Fibroblast of pulmonary artery (primary cell): ENCODE data around the gene TBC1D10A.

ENCODE experiments used
- DNase-seq: peaks from one replicate; pipeline ENCODE4 v3.0.0-alpha.2; 2010; ENCODE audit warnings: low read depth
- H3K4me3 ChIP-seq: replicated peaks from 2 replicates; pipeline ENCODE4 v1.5.1; 2011; ENCODE audit warnings: low read depth, mild to moderate bottlenecking, control low read depth, low read length, moderate library complexity
- TF ChIP-seq, protein P1 (sequence below): IDR thresholded peaks from 2 replicates; pipeline ENCODE4 v1.5.1; 2011; ENCODE audit warnings: mild to moderate bottlenecking, control low read depth, low read length, inconsistent platforms; ENCODE audit errors: missing control alignments

TBC1D10A gene

DNA sequence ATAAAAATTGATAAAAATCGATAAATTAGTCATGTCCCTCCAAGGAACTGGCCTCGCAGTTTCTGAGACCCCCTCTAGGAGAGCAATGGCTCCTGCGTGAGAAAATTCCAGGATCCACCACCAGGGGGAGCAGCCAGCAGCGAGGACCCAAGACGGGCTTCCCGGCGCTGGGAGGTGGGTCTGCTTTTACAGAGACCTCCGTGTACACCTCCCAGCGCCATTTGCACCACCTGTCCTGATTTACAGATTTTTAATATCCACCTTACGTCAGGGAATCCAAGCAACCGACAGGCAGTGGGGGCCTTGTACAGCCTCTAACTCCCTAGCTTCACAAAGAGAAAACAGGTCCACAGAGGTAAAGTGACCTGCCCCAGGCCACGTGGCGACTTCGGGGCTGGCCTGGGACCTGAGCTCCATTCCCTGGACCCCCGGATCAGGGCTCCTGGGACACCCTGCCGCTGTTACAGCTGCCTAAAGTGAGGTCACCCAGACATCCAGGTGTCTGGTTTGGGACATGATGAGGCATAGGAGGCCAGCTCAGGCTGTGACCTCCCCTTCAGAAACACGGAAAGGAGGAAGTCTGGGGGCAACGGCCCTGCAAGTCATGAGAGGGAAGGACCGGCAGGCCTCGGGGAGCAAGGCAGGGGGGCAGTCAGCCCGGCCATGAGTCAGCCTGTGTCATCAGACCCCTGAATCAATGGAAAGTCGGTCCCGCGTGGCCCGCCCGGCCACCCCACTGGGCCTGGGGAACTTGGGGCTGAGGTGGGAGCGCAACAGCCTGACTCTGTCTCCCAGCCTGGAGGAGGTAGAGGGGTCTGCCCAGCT, 63.6 kb downstream of the TBC1D10A start:
- peak; percentile 70 for DNase-seq
- no peak overlapping the region for H3K4me3 ChIP-seq

DNA sequence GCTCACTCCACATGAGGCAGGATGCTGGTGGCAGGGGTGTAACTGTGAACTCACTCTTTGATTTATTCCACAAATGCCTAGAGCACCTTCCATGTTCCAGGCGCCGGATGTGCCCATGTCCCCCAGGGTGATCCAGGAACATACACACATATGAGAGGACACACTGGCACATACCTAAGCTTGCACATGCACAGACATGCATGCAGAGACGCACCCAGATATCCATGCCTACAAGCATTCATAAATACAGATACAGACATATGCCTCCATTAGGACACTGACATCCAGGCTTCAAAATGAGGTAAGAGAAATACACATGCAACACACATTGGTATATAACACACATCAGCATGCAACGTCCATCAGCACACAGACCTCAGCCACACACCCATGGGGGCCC, 64.6 kb downstream of the TBC1D10A start:
- H3K4me3 ChIP-seq, result no peak overlapping the region
- DNase-seq, result no peak
- TF ChIP-seq, protein P1, sequence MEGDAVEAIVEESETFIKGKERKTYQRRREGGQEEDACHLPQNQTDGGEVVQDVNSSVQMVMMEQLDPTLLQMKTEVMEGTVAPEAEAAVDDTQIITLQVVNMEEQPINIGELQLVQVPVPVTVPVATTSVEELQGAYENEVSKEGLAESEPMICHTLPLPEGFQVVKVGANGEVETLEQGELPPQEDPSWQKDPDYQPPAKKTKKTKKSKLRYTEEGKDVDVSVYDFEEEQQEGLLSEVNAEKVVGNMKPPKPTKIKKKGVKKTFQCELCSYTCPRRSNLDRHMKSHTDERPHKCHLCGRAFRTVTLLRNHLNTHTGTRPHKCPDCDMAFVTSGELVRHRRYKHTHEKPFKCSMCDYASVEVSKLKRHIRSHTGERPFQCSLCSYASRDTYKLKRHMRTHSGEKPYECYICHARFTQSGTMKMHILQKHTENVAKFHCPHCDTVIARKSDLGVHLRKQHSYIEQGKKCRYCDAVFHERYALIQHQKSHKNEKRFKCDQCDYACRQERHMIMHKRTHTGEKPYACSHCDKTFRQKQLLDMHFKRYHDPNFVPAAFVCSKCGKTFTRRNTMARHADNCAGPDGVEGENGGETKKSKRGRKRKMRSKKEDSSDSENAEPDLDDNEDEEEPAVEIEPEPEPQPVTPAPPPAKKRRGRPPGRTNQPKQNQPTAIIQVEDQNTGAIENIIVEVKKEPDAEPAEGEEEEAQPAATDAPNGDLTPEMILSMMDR, result no peak

More for the DNA sequence above, 63.6 kb downstream of the TBC1D10A start:
- TF ChIP-seq, protein P1, result peak; percentile 91

DNA sequence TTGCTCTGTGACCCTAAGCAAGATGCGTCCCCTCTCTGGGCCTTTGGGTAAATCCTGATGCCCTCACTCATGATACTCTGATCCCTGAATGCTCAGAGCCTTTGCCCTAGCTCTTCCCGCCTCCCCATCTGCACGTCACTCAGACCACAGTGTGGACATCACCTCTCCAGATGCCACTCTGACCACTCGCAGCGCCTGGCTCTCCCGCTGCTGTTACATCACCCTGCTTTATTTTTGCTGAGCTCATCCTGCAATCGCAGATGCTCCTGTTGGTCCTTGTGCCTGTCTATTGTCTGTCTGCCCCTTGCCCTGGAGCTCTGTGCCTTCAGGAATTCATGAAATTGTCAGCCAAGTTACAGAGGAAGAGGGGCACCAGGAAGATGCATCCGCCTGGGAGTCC, 65.6 kb downstream of the TBC1D10A start:
- TF ChIP-seq, protein P1, result no peak
- no peak overlapping the region for H3K4me3 ChIP-seq
- no peak for DNase-seq

DNA sequence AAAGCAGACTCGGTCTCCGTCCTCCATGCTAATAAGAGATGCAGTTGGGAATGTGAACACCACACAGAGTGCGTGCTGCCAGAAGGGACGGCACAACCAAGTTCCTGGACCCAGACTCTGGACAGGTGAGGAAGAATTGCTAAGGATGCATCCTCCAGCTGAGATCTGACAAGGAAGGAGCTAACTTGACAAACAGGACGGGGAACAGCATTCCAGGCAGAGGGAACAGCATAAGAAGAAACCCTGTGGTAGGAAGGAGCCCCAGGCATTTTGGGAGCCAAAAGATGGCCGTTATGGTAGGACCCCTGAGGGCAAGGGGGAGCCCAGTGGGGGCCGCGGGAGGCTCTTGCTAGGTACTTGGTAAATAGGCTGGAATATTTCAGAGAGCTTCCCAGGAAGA, 66.1 kb downstream of the TBC1D10A start:
- DNase-seq, result no peak
- no peak overlapping the region for H3K4me3 ChIP-seq
- TF ChIP-seq, protein P1, result no peak

DNA sequence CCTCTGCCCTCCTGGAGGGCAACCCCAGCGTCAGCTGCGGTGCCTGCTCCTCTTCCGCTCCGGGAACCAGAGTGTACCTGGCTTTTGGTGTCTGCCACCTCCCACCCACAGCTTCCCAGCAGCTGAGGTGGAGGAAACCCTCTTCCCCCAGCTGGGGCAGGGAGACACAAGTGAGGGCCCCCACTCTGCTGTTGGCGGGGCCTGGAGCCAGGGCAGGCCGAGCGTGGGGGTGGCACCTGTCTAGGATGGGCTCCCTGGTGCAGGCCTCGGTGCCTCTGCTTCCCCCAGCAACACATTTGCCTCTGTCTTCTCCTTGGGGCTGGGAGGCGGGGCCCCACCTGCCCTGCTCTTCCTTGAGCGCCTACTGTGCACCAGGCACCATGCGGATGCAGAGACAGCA, 66.5 kb downstream of the TBC1D10A start:
- no peak overlapping the region for H3K4me3 ChIP-seq
- no peak for DNase-seq
- TF ChIP-seq, protein P1, result no peak

DNA sequence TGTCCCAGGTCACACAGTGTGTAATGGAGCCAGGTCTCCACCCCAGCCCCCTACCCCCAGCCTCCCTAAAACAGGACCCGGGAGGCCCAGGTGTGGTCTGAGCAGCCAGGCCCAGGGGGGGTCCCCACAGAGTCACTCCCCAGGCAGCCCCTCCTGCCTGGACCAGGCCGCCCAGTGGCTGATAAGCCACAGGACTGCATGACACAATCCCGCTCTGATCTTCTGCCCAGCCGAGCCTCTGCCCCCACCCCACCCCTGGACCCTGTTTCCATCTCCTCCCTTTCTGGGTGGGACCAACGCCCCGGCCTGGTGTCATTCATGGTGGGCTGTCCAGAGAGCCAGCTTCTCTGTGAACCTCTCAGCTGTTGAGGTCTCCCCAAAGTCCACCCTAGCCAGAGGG, 72.4 kb downstream of the TBC1D10A start:
- TF ChIP-seq, protein P1, result no peak
- DNase-seq, result no peak
- no peak overlapping the region for H3K4me3 ChIP-seq
